Measurements from ENCODE around the gene PRR14.

Gene PRR14

DNA sequence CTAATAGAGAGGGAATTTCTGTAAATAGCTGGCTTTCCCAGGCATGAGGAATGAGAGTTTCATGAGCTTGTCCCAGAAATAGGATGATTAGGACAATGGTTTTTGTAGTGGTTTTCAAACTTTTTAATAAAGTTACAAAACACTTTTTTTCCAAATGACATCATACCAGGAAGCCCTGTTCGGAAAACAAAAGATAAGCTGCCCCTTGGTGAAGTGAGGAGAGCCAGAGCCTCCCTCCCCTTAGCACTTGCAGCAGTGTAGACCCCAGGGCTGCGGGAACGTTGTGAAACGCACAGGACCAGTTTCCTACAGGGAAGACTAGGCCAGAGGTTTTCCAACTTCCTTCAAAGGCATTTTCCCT, 15.1 kb downstream of the PRR14 start:
- TF ChIP-seq, protein P1, sequence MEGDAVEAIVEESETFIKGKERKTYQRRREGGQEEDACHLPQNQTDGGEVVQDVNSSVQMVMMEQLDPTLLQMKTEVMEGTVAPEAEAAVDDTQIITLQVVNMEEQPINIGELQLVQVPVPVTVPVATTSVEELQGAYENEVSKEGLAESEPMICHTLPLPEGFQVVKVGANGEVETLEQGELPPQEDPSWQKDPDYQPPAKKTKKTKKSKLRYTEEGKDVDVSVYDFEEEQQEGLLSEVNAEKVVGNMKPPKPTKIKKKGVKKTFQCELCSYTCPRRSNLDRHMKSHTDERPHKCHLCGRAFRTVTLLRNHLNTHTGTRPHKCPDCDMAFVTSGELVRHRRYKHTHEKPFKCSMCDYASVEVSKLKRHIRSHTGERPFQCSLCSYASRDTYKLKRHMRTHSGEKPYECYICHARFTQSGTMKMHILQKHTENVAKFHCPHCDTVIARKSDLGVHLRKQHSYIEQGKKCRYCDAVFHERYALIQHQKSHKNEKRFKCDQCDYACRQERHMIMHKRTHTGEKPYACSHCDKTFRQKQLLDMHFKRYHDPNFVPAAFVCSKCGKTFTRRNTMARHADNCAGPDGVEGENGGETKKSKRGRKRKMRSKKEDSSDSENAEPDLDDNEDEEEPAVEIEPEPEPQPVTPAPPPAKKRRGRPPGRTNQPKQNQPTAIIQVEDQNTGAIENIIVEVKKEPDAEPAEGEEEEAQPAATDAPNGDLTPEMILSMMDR (IDR thresholded peaks at IDR 0.05): no peak

DNA sequence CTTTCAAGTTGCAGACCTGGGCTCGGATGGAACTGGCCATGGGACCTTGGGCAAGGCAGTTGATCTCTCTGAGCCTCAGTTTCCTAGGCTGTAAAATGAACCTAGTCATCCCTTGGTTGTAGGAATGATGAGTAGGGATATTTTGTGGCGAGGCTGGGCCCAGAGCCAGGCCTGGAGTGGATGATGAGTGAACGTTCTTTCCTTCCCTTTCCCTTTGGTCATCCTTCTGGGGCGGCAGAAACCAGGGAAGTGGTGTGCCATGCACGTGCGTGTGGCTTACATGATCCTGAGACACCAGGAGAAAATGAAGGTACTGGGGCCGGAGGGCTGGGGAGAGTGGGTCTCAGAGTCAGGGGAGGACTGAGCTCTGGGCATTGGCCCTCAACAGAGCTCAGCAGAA, 15.9 kb downstream of the PRR14 start:
- TF ChIP-seq, protein P1 (IDR thresholded peaks at IDR 0.05): no peak

DNA sequence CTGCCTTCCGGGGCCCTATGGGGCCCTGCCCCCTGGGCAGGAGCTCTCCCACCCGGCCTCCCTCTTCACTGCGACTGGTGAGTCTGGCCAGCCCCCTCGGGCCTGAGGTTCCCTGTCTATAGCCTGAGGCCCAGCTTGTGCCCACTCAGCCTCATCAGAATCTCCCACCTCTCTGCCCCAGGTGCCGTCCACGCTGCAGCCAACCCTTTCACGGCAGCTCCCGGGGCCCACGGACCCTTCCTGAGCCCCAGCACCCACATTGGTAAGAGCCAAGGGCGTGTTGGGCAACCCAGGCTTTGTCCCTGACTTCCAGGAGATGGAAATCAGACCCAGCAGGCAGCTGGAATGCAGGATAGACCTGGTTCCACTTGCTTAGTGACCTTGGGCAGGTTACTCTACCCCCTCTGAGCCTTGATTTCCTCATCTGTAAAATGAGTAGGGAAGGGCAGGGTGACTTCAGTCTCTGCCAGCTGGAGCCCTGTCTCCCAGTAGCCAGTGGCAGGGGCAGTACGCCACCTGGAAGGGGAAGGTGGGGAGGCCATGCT, 16.7 kb downstream of the PRR14 start:
- TF ChIP-seq, protein P1 (IDR thresholded peaks at IDR 0.05): no peak

DNA sequence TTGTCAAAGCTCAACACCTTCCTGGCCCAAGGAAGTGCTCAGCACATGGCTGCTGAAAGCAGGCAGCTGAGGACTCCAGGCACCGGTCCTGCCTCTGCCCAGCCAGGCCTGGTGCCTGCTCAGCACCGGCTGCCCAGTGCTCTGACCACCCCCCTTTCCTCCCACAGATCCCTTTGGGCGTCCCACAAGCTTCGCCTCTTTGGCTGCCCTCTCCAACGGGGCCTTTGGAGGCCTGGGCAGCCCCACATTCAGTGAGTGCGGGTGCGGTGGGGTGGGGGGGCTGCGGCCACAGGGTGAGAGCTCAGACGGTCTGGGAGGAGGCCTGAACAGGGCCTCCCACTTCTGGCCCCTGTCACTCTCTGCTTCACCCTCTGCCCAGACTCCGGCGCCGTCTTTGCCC, 17.6 kb downstream of the PRR14 start:
- TF ChIP-seq, protein P1 (IDR thresholded peaks at IDR 0.05): no peak

- TF ChIP-seq, protein P1 (IDR thresholded peaks at IDR 0.05): no peak
Observed at GRCh38 chr16:30669026-30669902, 18.5 kb downstream of the PRR14 start.

- TF ChIP-seq, protein P1 (IDR thresholded peaks at IDR 0.05): no peak
Observed at GRCh38 chr16:30669903-30670824, 19.4 kb downstream of the PRR14 start.

GRCh38 chr16:30675143-30675542, 24.4 kb downstream of the PRR14 start:
- TF ChIP-seq, protein P1 (IDR thresholded peaks at IDR 0.05): no peak

All from LNCAP (cell line).